Caco-2 (cell line): ENCODE measurements around the gene PCDHGB3. TPM values are rescaled to one million over a fixed set of nuclear protein-coding genes. Genes with fewer than 3 reads are reported as not detected.
"Not testable (repeated sequence)": the region's sequence is repeated elsewhere in the genome, so short reads cannot be mapped to it uniquely, and the experiment has no call there.

Experiments
- BruUV-seq: library from RNA; stranded (reverse); fragments of 400-500 nt; replicated peaks from 2 replicates; lab custom pipeline; 2021; lab: Mats Ljungman, UMichigan
- CTCF ChIA-PET: fragments of 300-600 bp; sonication (Branson Sonifier 250); formaldehyde crosslinking; loops from one replicate; lab custom pipeline; 2022; ENCODE audit warnings: antibody characterized with exemption; lab: Charles Lee
- POLR2A ChIA-PET: fragments of 300-600 bp; sonication (Branson Sonifier 250); formaldehyde crosslinking; loops from one replicate; lab custom pipeline; 2022; ENCODE audit warnings: antibody characterized with exemption; lab: Charles Lee
- DNase-seq, 2 experiments: peaks; one replicate each; pipeline versions ENCODE4 v3.0.0 to v3.0.0-alpha.2; 2020 to 2022
- H3K27me3 ChIP-seq: replicated peaks from 2 replicates; pipeline ENCODE4 v1.6.0; 2011; ENCODE audit warnings: low read length; ENCODE audit not compliant: control insufficient read depth, insufficient read depth
- H3K36me3 ChIP-seq: 2 replicates; pipeline ENCODE4 v1.5.1; 2011; ENCODE audit warnings: low read length; ENCODE audit not compliant: control insufficient read depth, insufficient read depth
- H3K4me1 ChIP-seq: fragments of 250-450 bp; sonication (Bioruptor Pico); 2 replicates; pipeline ENCODE4 v1.5.1; 2020; ENCODE audit warnings: mild to moderate bottlenecking
- H3K4me3 ChIP-seq: 2 replicates; pipeline ENCODE4 v1.5.1; 2011; ENCODE audit warnings: low read depth, mild to moderate bottlenecking, control low read depth, low read length
- H3K9me3 ChIP-seq: fragments of 250-450 bp; sonication (Bioruptor Pico); 2 replicates; pipeline ENCODE4 v1.5.1; 2020; ENCODE audit warnings: mild to moderate bottlenecking, moderate library complexity
- H3K27ac Mint-ChIP-seq: one replicate; pipeline ENCODE4 v1.8.0; 2022; ENCODE audit warnings: mixed read lengths; ENCODE audit not compliant: unreplicated experiment
- H3K27me3 Mint-ChIP-seq: one replicate; pipeline ENCODE4 v1.8.0; 2022; ENCODE audit warnings: mixed read lengths; ENCODE audit not compliant: insufficient read depth, unreplicated experiment
- H3K36me3 Mint-ChIP-seq: one replicate; pipeline ENCODE4 v1.8.0; 2022; ENCODE audit warnings: mild to moderate bottlenecking, mixed read lengths; ENCODE audit not compliant: insufficient read depth, unreplicated experiment
- H3K4me1 Mint-ChIP-seq: one replicate; pipeline ENCODE4 v1.8.0; 2022; ENCODE audit warnings: low read depth, mixed read lengths; ENCODE audit not compliant: unreplicated experiment
- H3K4me3 Mint-ChIP-seq: one replicate; pipeline ENCODE4 v1.8.0; 2022; ENCODE audit warnings: mild to moderate bottlenecking, moderate library complexity, mixed read lengths; ENCODE audit not compliant: unreplicated experiment
- H3K9me3 Mint-ChIP-seq: one replicate; pipeline ENCODE4 v1.8.0; 2022; ENCODE audit warnings: mixed read lengths; ENCODE audit not compliant: unreplicated experiment
- CTCF ChIP-seq, 2 experiments: fragments of 200-600 bp in 1 of 2; IDR thresholded peaks; 1 replicate in 1 of 2; 2 replicates in 1 of 2; pipeline versions ENCODE4 v1.5.1 to v1.8.0; 2011 to 2022; ENCODE audit warnings: antibody characterized with exemption in 1 of 2, control low read depth in 1 of 2, inconsistent platforms in 1 of 2, low read depth in 1 of 2, low read length in 1 of 2, mild to moderate bottlenecking in 1 of 2, moderate library complexity in 1 of 2; ENCODE audit not compliant: insufficient read depth in 1 of 2, severe bottlenecking in 1 of 2, unreplicated experiment in 1 of 2
- intact Hi-C: fragments of 100-400 bp; cut with micrococcal nuclease; formaldehyde crosslinking; loops from one replicate; pipeline ENCODE4 v1.10.0; 2022; ENCODE audit not compliant: unreplicated experiment
- total RNA-seq: library from RNA; stranded (reverse); gene quantifications from 2 replicates; pipeline ENCODE4 v1.2.3, GENCODE V29; 2022

The PCDHGB3 gene
- total RNA-seq, 1 experiment from 2014 or later = 0.54 TPM

GRCh38 chr5:141326088-141326854 is 43.8 kb upstream of the PCDHGB3 start:
- peak overlapping the region; percentile 88 for H3K27ac Mint-ChIP-seq
- TSS peak; percentile 61 for BruUV-seq
- peak; percentile 82 to 85 for DNase-seq
- H3K4me3 ChIP-seq = peak overlapping the region; percentile 39
- peak; percentile 80 to 85 for TF ChIP-seq CTCF (IDR thresholded peaks at IDR 0.05; ENCODE audit: insufficient read depth in 1 of 2, low read depth in 1 of 2, low read length in 1 of 2, severe bottlenecking in 1 of 2, unreplicated experiment in 1 of 2)
- H3K36me3 Mint-ChIP-seq = no peaks in the 10 kb centered on the region
- CTCF ChIA-PET = interaction anchor here (0.9 to 1.5 kb wide), 2 partner anchors 87 to 238 kb away, joined by 3 to 4 read pairs; partner anchors contain the start of gene PCDHGA10
- intact Hi-C loops = loop anchor here (1.0 to 2.0 kb wide), 4 partner anchors 33 to 238 kb away; partner anchors contain the start of gene PCDHGB2
- no peaks in the 10 kb centered on the region for H3K9me3 Mint-ChIP-seq
- no peaks in the 10 kb centered on the region for H3K9me3 ChIP-seq
- no peaks in the 10 kb centered on the region for H3K36me3 ChIP-seq
- no peaks in the 10 kb centered on the region for H3K27me3 Mint-ChIP-seq
- no peaks in the 10 kb centered on the region for H3K4me1 Mint-ChIP-seq
- POLR2A ChIA-PET = no interaction called here
- no peaks in the 10 kb centered on the region for H3K27me3 ChIP-seq
- H3K4me1 ChIP-seq = no peaks in the 10 kb centered on the region
- H3K4me3 Mint-ChIP-seq = peak overlapping the region; percentile 93

DNA sequence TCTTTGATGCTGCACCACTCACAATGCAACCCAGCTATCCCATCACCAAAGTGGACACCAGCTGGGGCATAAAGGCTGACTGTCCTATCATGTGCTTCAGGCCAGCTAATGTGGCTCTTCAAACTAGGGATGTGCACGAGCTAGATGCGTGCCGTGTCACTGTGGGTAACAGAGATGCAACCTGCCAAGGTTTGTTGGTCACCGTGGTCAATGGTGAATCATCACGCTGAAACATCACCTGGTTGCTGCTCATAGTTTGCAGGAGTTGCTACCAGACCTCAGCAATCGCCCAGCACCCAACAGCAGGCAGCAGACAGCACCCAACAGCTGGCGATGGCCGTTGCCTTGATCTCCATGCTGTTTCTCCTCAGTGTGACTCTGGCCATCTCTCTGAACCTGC is 41.8 kb upstream of the PCDHGB3 start:
- H3K4me1 Mint-ChIP-seq = no peaks in the 10 kb centered on the region
- no peak for TF ChIP-seq CTCF (IDR thresholded peaks at IDR 0.05; ENCODE audit: insufficient read depth in 1 of 2, low read depth in 1 of 2, low read length in 1 of 2, severe bottlenecking in 1 of 2, unreplicated experiment in 1 of 2)
- Histone ChIP-seq H3K36me3 (no peaks in the 10 kb centered on the region), H3K27me3 (no peaks in the 10 kb centered on the region), H3K4me1 (no peaks in the 10 kb centered on the region), H3K9me3 (no peaks in the 10 kb centered on the region), H3K4me3 (no peak overlapping the region)
- BruUV-seq = no TSS peak
- intact Hi-C loops = no loop called here
- POLR2A ChIA-PET = no interaction called here
- no peak overlapping the region for H3K4me3 Mint-ChIP-seq
- H3K27ac Mint-ChIP-seq = no peak overlapping the region
- no peak for DNase-seq
- CTCF ChIA-PET = interaction anchor here (0.8 to 1.1 kb wide), 2 partner anchors 236 to 239 kb away, joined by 3 read pairs; no protein-coding TSS in a partner anchor
- H3K36me3 Mint-ChIP-seq = no peaks in the 10 kb centered on the region
- H3K27me3 Mint-ChIP-seq = no peaks in the 10 kb centered on the region
- no peaks in the 10 kb centered on the region for H3K9me3 Mint-ChIP-seq

- H3K9me3 Mint-ChIP-seq = no peaks in the 10 kb centered on the region
- H3K4me1 ChIP-seq = no peaks in the 10 kb centered on the region
- no peak within 1 kb of the TSS for H3K4me3 ChIP-seq
- no peaks in the 10 kb centered on the region for H3K27me3 ChIP-seq
- intact Hi-C loops = no loop called here
- H3K27me3 Mint-ChIP-seq = no peaks in the 10 kb centered on the region
- ChIA-PET CTCF (interaction anchor here (0.7 to 1.1 kb wide), 3 partner anchors 10 to 233 kb away, joined by 3 to 4 read pairs (median 3); partner anchors contain the start of gene TAF7), POLR2A (interaction anchor here (1.0 kb wide), 1 partner anchor 10 kb away, joined by 9 read pairs; the partner anchor contains the start of gene TAF7)
- H3K36me3 ChIP-seq = no peaks in the 10 kb centered on the region
- no peak within 1 kb of the TSS for H3K27ac Mint-ChIP-seq
- TF ChIP-seq CTCF (IDR thresholded peaks at IDR 0.05; ENCODE audit: insufficient read depth in 1 of 2, low read depth in 1 of 2, low read length in 1 of 2, severe bottlenecking in 1 of 2, unreplicated experiment in 1 of 2) = peak in 1 of 2 experiments; percentile 15
- peaks cover 3% of the 10 kb centered on the region; the same call in 1 of the 2 replicates for H3K9me3 ChIP-seq
- BruUV-seq = no TSS peak
- no peaks in the 10 kb centered on the region for H3K4me1 Mint-ChIP-seq
- H3K4me3 Mint-ChIP-seq = no peak within 1 kb of the TSS
- no peak for DNase-seq
- no peaks in the 10 kb centered on the region for H3K36me3 Mint-ChIP-seq
Measured at GRCh38 chr5:141330299-141331080, 39.6 kb upstream of the PCDHGB3 start, which contains the start of gene PCDHGA1. Gene PCDHGA1 (plus strand): TSS chr5:141330514.

- POLR2A ChIA-PET, H3K27me3 Mint-ChIP-seq, H3K4me1 ChIP-seq, H3K9me3 ChIP-seq, H3K4me1 Mint-ChIP-seq, H3K36me3 Mint-ChIP-seq, H3K4me3 Mint-ChIP-seq, H3K4me3 ChIP-seq, H3K27me3 ChIP-seq, H3K36me3 ChIP-seq, CTCF ChIA-PET, BruUV-seq, H3K9me3 Mint-ChIP-seq, intact Hi-C loops, H3K27ac Mint-ChIP-seq, DNase-seq: not testable (repeated sequence)
Measured at GRCh38 chr5:141332571-141332970, 37.5 kb upstream of the PCDHGB3 start.
